AG08396 (cell line): ENCODE measurements around the gene BPIFB2.

Experiments used
- DNase-seq: peaks from one replicate; pipeline ENCODE4 v3.0.0; 2012; ENCODE audit warnings: low spot score, mixed read lengths

The BPIFB2 gene

GRCh38 chr20:32984631-32985354 lies 22.7 kb upstream of the BPIFB2 start:
- DNase-seq = no peak

GRCh38 chr20:32985596-32985995 lies 21.9 kb upstream of the BPIFB2 start:
- DNase-seq = no peak

- no peak for DNase-seq
These were observed 21.1 kb upstream of the BPIFB2 start for GRCh38 chr20:32986331-32986966.

DNA sequence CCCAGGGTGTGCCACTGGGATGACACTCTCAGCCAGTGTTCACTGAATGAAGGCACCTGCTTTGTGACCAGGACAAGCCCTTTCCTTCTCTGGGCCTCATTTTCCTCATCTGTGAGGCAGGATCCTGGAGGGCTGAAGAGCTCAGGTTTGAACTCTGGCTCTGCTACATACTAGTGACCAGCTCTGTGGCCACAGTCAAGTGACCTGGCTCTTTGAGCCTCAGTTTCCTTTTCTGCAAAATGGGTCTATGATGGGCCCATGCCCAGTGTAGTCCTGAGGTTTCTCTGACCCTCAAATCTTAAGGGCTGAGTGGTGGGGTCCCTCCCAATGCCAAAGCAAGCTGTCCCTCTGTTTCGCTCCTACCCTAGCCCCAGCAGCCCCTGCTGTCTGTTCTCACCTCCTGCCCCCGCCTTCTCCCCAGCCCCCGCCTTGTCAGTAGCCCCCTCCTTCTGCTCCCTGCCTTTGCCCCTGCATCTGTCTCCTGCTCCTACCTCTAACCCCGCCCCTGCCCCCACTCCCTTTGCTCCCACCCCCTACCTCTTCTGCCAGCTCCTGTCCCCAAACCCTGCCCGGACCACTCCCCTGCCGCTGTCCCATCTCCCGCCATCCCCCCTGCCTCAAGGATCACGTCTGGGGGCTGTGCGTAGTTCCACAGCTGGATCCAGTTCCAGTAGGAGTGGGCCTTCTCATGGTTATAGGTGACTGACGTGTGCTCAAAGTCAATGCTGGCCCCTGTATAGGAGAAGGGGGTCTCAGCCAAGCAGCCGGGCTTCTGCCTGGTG lies 20.3 kb upstream of the BPIFB2 start:
- no peak for DNase-seq

- DNase-seq = no peak
These were observed 19.5 kb upstream of the BPIFB2 start for GRCh38 chr20:32988008-32988407.

DNA sequence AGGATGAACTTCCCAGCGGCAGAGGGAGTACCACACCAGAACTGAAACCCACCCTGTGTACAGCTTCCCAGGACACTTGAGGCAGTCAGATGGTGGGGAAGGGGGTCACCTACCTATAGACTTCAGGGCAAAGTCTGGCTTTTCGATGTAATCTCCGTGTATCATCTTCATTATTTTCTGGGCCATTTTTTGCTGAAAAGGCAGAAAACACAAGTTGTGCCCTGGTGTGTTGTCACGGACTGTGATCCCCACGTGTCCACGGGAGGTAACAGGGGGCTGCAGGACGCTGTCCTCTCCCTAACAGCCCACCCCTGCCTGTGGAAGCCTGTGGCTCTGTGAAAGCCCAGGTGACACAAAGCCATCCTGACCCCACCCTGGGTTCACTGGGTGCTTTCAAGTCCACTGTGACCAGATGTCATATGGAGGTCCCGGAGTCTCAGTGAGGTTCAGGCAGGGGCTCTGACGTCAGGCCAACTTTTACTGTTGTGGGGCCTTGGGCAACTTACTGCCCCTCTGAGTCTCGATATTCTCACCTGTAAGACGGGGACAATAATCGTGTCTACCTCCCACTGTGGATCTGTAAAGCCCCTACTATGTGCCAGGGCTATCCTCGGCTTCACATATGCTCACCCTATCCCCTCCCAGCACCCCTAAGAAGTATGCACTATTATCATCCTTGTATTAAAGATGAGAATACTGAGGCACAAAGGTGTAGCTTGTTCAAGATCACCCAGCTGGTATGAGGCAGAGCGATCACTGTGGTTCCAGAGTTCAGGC lies 17.8 kb upstream of the BPIFB2 start:
- no peak for DNase-seq

DNA sequence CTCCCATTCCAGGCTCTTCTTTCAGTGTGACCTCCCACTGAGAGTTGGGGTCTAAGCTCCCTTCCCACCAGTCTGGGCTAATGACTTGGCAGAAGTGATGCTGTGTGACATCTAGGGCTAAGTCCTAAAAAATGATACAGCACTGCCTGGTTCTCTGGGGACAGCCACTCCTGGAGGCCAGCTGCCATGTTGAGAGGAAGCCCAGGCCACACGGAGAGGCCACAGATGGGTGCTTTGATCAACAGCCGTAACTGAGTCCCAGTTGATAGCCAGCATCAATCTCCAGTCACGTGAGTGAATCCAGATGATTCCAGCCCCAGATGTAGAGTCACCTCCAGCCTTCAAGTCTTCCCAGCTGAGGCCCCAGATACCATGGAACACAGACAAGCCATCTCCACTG lies 17.1 kb upstream of the BPIFB2 start:
- no peak for DNase-seq

DNA sequence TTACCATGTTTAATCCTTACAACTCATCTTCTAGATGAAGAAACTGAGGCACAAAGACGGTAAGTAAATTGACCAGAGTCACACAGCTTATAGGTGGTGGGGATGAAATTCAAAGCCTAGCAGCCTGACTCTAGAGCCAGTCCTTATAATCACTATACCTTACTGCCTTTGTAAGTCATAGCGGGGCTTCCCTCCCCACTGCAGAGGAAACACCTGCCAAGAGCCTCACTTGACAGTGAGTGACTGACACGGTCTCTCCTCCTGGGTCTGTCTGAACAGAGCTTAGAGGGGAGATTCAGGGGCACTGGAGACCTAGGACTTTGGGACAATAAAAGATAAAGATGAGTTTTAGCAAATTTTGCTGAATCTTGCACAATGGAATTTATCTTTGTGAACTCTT lies 16.1 kb upstream of the BPIFB2 start:
- DNase-seq = no peak

GRCh38 chr20:32991792-32992641 lies 15.5 kb upstream of the BPIFB2 start:
- DNase-seq = no peak

DNA sequence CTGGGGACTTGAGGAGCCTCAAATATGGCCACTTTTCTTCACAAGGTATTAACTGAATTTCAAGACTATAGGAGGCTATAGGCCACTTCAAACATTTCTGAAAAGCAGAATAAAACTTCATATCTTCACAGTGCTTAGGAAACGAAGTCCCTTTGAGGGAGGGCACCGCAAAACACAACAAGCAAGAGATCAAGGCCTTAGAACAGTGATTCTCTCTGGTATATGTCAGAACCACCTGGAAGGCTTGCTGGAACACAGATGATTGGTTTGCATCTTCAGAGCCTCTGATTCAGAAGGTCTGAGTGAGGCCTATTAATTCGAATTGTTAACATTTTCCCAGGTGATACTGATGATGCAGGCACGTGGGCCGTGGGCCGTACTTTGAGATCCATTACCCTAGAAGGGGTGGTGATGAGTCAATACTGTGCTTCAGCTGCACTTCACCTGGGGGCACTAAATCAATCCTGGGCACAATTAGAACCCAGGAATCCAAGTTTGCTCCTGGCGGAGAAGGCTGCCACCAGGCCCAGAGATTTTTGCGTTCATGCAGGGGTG lies 13.9 kb upstream of the BPIFB2 start:
- no peak for DNase-seq

GRCh38 chr20:32995802-32996201 lies 11.7 kb upstream of the BPIFB2 start:
- DNase-seq = no peak

- no peak for DNase-seq
These were observed 10.1 kb upstream of the BPIFB2 start for GRCh38 chr20:32997431-32997830.

GRCh38 chr20:32999603-33000250 lies 7.8 kb upstream of the BPIFB2 start:
- no peak for DNase-seq

- DNase-seq = no peak
These were observed 6.6 kb upstream of the BPIFB2 start for GRCh38 chr20:33000802-33001466.

GRCh38 chr20:33002087-33002808 lies 5.3 kb upstream of the BPIFB2 start:
- no peak for DNase-seq

GRCh38 chr20:33004141-33004751 lies 3.3 kb upstream of the BPIFB2 start, which contains the start of gene SUN5:
TSS of gene SUN5 (minus strand) at chr20:33004433. CDS start at chr20:33004340, 93 bp downstream.
- DNase-seq = no peak

GRCh38 chr20:33005132-33005566 lies 2.4 kb upstream of the BPIFB2 start:
- DNase-seq = peak; percentile 31

DNA sequence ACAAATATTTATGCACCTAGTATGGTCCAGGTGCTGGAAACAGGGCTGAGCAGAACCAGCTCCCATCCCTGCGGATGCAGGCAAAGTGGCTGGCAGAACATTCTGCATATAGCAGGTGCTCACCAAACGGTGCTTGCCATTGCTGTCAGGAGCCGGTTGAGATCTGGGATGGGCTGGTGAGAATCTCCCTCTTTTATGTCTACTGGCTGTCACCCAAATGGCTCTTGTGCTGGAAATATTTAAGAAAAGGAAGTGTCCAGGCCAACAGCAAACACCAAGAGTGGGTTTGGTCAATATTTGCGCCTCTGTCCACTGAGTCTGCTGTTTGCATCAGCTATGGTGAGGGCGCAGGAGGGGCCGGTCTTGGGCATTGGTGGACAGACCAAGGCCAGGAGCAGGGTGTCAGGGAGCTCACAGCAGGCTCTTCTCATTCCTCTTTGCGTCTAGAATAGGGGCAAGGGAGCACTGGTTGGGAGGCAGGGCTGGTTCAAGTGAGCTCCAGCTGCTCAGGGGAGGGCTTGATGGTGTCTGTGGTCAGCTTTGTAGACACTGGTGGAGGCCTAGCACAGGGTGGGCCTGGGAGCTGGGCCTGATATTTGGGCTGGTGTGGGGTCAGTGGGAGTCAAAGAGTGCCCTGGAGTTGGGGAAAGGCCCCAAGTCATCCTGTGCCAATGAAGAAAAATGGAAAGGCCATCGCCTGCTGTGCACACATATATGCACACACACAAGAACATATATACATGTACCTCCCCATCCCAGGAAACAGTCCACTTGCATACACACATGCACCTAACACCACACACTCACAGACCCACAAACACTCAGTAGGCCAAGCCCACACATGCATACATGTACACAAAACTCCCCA lies 1.4 kb upstream of the BPIFB2 start:
- no peak for DNase-seq
